Stimulated activated CD8-positive, alpha-beta memory T cell treated with anti-CD3 and anti-CD28 coated beads, Interleukin-4, amount 100 ng/mL, for 48 hours (primary cell): ENCODE data around the gene PKHD1.
"Not testable (repeated sequence)": the region's sequence is repeated elsewhere in the genome, so short reads cannot be mapped to it uniquely, and the experiment has no call there.

ENCODE experiments used
- DNase-seq: peaks from one replicate; pipeline ENCODE4 v3.0.0-alpha.2; 2020

Gene PKHD1

DNA sequence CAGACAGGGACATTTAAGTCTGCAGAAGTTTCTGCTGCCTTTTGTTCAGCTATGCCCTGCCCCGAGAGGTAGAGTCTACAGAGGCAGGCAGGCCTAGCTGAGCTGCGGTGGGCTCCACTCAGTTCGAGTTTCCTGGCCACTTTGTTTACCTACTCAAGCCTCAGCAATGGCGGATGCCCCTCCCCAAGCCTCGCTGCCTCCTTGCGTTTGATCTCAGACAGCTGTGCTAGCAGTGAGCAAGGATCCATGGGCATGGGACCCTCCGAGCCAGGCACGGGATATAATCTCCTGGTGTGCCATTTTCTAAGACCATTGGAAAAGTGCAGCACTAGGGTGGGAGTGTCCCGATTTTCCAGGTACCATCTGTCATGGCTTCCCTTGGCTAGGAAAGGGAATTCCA is 164.9 kb downstream of the PKHD1 start:
- not testable (repeated sequence) for DNase-seq

DNA sequence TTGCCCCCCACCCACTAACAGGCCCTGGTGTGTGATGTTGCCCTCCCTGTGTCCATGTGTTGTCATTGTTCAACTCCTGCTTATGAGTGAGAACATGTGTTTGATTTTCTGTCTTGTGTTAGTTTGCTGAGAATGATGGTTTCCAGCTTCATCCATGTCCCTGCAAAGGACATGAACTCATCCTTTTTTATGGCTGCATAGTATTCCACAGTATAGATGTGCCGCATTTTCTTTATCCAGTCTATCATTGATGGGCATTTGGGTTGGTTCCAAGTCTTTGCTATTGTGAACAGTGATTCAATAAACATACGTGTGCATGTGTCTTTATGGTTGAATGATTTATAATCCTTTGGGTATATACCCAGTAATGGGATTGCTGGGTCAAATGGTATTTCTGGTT is 169.1 kb downstream of the PKHD1 start:
- not testable (repeated sequence) for DNase-seq

DNA sequence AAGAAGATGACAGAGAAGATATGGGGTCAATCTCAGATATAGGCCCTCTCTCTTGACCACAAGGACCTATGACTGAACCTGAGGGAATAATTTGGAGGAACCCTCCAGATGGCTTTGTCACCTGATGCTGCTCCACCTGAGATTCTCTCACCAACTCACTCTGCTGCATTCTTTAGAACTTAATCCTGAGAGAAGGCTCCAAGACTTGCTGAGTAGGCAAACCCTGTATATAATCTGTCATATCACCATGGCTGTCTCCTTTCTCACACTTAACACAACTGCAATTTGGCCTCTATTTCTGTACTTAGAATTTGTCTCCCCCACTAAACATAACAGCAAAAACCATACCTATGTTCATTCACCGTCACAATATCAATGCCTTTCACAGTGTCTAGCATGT is 172.3 kb downstream of the PKHD1 start:
- no peak for DNase-seq

DNA sequence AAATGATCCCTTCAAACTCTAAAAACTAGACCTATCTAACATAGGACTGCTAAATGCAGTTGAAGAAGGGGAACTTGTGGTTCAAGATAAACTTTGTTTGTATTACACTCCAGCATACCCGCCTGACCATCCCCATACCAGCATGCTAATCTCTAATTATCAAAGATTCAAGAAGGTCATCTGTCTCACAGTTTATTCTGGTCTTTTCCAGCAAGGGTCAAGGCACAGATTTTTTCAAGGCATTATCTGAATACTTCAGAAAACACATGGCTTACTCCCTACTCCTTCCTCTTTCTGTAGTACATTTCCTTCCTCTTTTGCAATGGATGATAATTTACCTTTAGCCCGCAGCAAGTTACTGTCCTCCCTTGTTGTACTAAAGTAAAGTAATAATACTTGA is 174.1 kb downstream of the PKHD1 start:
- DNase-seq = no peak

DNA sequence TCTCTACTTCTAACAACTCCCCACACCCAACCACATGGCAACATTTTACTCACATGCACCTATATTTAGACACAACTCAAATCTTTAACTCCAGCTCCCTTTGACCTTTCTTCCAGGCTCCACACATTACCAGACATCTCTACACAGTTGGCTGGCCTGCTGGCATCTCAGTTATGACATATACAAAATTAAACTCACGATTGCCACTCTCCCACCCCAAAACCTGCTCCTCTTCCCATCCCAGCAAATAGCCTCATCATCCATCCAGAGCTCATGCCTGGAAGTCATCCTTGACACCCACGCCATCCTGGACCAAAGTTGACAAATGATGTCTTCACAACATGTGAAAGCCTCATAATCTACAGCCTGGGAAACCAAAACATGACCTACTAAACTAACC is 176.6 kb downstream of the PKHD1 start:
- DNase-seq = no peak

DNA sequence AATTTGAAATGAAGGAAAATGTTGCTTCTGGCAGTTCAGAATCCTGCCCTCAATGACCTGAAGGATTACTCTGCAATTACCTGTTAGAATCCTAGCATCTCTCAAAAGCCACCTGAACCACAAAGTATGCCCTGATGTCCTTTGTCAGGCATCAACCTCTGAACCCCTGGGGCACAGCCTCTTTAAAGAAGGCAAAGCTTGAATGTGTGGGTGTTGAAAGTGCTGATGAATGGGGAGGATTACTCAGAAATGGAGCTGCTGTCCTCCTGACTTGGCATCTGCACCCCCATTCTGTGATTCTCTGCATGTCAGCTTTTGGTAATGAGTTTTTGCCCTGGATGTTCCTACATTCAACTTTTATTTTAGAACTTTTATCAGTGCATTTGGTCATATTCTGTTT is 179.2 kb downstream of the PKHD1 start:
- no peak for DNase-seq

DNA sequence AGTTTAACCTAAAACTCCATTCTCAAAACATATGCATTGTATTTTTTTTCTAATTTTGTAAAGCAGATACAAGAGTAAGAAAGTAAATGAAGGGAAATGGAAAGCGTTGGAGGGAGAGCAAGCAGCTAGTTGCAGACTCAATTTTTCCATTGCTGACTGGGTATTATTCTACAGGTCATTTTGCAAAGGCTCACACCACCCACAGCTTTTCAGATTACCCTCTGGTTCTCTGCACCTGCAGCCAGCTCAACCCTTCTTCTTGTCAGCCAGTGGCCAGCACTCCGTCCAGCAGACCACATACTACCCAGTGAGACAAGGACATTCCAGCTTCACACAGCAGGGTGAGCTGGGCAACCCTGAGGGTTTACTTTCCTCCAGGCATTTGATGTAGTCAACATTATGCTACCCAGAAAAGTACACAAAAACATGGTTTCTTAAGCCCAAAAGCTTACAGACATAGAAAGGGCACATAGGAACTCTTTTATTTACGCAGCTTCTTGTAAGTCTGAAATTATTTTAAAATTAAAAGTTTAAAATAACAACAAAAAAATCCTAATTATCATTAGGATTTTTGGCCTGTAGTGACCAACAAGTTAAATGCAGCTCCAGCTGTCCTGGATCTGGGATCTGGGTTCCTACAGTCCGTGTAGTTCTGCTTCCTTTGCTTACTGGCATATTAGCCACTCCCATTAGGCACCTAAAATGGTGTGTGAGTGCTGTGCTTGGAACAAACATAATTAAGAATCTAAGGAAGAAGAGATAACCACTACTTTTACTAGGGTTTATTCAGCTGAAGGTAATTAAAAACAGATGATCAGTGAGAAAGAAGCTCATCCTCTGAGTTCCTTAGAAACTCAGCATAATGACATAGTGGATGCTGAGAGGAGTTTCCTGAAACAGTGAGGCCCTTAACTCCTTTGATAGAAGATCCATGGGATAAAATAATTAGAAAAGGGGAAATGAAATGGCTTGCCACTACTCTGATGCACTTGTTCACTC is 185.3 kb downstream of the PKHD1 start:
- no peak for DNase-seq

DNA sequence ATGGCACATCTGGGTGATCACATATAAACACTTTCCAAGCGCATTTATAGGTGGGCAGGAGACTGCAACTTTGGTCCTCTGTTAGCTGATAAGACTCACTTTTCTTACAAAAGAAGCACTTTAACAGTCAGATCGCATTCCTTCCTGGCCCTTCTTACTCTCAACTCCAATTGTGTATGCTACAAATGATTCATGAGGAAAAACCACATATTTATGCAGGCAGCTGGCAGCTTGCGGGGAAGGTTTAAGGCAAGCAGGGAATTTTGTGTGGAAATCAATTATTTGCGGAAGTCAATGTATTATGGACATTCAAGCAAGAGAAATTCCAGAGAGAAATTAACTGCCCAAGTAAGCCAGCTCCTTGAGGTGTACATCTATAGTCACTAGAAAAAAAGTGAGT is 194.0 kb downstream of the PKHD1 start:
- DNase-seq = no peak

DNA sequence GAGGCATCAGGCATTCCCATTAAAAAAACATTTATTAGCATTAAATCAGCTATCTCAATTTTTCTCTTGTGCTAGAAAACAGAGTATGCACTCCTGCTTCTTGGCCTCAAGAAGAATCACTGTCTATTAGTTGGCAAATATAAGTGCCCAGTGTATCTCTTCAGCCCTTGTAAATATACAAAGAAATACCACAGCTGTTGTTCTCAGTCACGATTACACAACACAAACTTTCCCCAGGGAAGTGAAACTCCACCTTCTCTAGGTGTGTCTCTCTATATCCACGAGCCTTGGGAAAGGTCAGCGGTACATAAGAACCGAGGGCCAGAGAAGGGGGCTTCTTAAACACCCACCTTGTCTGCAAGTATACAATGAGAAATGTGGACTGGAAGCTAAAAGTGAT is 194.7 kb downstream of the PKHD1 start:
- DNase-seq = no peak

DNA sequence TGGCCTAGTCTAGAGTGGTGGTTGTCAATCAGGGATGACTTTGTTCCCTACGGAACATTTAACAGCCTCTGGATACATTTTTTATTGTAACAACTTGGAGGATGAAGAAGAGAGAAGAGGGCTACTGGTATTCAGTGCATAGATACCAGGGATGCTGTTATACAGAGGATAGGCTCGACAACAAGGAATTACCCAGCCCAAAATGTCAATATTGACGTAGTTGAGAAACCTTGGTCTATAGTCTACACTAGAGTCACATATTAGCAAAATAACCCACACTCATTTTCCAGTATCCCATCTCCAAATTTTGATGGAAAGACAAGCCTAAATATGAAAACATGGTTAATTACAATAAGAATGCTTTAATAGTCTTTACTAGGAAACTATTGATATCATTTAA is 195.1 kb downstream of the PKHD1 start:
- no peak for DNase-seq

DNA sequence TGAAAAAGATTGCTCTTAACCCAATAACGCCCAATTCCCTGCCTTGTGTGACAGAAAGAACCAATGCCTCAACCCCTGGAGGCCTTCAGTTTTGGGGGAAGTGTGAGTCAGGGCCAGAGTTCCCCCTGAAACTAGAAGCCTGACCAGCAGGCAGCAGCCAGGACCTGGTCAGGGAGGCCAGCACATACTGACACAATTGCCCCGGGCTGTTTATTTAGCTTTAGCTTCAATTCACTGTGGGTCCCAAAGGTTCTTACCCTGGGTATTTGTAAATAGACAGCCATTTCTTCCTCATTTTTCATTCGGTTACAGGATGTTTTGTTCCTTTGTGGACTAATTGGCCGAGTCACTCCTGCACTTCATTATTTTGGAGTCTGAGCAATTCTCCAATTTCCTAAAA is 195.6 kb downstream of the PKHD1 start:
- DNase-seq = no peak

DNA sequence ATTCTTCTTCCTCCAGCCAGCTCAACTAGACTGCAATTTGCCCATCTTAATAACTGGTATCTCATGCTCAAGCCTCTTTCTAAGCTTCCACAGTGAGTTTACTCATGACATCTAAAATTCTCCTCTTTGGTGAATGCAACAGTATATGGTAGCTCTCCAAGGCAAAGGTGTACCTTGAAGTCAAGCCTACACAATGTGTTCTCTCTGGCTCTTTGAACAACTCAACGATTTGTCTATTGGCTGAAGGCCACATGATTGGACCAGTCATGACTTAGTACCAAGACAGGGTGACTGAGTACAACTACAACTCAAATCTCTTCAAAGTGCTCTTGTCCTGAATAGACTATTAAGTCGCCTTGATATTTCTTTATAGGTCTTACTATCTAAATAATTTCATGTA is 199.6 kb downstream of the PKHD1 start:
- no peak for DNase-seq

DNA sequence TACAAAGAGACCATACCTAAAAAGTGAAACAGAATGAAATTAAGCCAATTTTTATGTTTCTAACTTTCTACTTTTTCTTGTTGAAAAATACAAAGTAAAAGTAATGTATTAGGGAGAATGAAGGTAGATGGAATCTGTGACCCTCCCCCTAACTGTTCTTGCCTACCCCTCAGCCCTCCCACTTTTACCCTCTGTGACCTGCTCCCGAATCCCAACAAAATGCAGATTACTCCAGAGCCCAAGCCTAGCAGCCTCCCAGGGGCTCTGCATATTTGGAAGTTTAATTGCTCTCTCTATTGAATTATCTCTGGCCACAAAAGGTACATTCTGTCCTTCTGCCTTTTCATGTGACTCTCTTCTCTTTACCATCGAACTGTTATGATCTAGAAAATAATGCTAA is 201.5 kb downstream of the PKHD1 start:
- DNase-seq = no peak

DNA sequence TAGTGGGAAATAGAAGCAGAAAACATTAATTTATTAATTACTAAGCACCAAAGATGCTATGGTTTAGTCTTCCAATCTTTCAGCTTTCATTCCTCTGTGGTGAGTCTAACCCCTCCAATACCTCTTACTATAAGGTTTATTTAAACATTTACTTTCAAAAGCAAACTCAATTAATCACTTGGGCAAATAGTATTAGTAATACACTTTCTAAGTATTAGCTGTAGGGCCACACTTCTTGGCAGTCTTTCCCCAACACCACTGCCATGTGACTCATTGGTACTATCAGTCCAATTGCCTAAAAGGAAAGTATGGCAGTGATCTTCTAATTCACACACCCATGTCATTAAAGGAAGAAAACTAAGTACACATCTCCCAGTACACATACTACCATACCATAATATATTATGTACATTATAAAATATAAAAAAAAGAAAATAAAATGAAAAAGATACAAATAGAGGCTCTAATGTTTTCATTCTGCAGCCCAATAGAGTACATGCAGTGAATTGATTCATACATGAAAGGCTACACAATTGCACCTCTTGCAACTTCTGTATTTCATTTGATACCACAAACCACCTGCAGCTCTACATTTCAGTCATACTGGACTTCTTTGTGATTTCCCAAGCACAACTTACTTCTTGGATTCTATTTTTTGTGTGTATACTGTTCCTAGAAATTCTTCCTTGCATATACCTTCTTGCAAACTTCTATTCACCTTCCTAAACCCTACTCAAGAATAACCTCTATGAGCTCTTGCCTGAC is 218.6 kb downstream of the PKHD1 start:
- DNase-seq = no peak

DNA sequence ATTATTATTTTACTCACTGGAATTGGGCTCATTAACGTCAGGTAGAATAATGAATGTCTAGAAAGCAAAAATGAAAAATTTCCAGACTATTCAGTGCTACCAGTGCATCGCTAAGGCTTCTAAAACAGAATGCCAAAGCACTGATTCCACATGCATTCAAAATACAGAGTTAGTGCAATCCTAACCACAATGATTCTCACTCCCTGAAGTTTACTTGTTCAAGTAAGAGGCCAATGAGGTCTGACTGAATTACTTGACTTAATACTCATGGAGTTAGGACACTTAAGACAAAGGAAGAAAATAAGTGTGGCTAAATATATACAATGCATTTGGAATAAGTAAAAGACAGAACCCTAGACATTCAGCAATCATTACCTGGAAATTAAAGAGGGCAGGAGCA is 220.5 kb downstream of the PKHD1 start:
- no peak for DNase-seq

DNA sequence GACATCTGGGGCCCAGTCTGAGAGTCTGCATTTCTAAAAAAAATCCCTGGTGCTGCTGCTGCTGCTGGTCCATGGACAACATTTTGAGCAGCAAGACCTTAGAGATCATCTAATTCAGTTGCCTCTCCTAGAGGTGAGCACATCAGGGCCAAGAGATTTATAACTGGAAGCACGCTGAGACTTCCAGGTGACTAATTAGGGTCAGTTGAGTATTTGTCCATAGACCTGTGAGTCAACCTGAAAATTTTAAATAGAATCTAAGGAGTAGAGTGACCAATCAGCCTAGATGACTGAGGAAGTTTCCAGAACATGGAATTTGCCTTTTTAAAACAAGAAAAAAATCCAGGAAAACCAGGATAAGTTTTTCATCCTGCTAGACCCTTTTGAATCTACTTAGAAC is 221.4 kb downstream of the PKHD1 start:
- no peak for DNase-seq

DNA sequence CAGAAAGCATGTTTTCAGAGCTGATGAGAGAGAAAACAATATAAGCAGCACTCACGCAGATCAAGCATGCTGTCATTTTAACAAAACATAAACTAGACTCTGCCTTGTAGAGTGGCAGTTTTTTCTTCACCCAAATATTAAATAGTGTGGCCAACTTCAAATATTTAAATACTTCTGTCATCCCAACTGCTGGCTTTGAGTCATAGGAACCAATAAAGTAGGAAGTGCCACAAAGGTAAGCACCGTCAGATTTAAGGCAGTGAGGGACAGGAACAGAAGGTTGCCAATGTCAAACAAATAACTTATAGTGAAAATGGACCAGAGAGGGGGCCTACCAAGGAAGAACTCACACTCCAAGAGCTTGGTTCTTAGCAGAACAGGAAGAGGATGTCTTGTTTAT is 222.2 kb downstream of the PKHD1 start:
- no peak for DNase-seq

DNA sequence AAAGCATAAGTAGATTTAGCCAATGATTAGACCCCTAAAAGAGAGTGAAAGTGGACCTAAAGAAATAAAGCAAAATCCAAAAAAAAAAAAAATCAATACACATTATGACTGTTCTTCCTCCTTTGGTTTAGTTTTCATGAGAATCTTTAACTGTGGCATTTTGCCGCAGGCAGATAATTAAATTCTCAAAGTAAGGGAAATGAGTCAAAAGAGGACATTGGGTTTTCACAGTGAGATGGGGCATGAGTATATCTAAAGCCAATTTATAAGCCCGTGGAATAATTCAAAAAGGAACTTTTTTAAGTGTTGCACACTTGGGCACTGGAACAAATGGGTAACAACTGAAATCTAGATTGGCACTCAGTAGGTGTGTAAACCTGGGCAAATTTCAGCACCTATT is 230.3 kb downstream of the PKHD1 start:
- no peak for DNase-seq

DNA sequence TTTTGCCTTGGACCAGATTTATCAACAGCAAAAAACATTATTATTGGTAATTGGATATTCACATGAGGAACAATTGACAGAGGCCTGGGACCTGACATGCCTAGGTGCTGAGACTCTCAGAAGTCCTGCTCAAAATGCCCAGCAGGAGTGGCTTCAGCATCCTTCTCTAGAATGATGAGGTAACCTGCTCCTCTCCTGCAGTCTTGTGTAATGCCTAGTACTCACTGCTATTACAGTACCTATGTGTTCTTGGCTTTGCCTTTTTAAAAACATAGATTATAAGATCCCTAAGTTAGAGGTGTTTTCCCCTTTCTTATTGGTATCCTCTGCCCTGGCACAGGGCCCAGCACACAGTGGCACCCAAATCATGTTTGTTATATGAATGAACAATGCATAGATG is 230.9 kb downstream of the PKHD1 start:
- DNase-seq = no peak

DNA sequence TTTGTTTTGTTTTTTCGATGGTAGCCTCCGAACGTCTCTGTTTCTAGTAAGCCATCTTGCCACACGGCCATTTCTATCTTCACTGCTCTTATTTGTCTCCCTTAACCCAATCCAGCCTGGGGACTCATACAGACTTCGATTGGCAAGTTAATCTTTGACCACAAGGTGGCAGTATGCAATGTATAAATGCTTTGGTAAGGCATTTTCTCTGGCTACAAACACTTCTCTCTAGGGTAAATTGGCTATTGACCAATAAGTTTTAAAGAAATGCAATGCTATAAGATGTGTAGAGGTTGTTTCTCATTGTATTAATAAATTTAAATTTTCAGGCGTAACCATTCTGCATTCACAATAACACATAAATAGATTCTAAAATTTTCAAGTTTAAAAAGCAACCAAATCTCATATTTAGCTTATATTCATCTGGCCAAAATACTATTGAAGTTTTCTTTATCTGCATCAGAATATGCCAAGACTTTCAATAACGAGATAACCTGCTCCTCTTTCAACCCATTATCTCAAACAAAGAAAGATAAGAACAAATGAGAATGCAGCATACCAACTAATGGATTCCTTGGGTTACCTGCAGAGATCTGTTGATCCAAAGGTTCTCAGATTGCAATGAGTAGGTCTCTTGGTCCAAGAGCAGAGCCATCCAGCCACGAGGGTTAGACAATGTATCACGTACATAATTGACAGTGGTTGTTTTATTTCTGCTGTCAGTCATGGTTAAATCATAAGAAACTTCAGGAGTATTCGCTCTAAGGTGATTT is 231.9 kb downstream of the PKHD1 start:
- no peak for DNase-seq

DNA sequence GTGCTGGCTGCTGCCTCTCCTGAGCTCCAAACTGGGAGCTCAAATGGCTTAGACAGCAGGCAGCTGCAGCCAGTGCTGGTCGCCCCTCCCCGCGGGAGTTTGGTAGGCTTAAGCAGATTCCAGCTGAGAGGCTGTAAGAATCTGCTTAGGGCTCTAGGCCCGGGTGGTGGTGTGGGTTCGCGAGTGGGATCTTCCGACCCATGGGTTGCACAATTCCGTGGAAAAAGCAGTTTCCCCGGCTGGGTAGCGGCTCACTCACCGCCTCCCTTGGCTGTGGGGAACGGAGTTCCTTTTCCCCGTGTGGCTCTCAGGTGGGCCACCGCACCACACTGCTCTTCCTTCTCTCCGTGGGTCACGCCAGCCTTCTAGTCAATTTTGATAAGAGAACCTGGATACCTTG is 232.5 kb downstream of the PKHD1 start:
- no peak for DNase-seq

DNA sequence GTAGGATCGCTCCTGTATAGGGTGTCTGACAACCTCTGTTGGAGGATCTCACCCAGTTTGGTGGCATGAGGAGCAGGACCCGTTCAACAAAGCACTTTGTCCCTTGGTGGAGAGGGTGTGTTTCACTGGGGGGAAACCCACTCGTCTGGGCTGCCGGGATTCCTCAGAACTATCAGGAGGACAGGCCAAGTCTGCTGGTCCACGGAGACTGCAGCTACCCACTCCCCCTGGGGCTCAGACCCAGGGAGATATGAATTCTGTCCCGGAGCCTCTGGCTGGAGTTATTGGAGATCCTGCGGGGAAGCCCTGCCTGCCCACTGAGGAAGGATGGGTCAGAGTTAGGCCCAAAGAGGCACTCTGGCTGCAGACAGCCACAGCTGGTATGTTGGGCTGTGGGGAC is 233.1 kb downstream of the PKHD1 start:
- DNase-seq = no peak

DNA sequence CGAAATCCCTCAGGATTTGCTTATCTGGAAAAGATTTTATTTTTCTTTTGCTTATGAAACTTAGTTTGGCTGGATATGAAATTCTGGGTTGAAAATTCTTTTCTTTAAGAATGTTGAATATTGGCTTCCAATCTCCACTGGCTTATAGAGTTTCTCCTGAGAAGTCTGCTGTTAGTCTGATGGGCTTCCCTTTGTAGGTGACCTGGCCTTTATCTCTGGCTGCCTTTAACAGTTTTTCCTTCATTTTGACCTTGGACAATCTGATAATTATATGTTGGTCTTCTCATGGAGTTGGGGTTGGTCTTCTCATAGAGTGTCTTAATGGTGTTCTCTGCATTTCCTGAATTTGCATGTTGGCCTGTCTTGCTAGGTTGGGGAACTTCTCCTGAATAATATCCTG is 234.3 kb downstream of the PKHD1 start:
- not testable (repeated sequence) for DNase-seq
